ENCODE results near the gene SMIM8. TPM values are rescaled to one million over a fixed set of nuclear protein-coding genes. Genes with fewer than 3 reads are reported as not detected.

Gene SMIM8
- total RNA-seq, 1 donor from 2014 or later, result 17.7 TPM

- Histone ChIP-seq H3K4me3 (no peak overlapping the region), H3K4me1 (no peaks in the 10 kb centered on the region), H3K9me3 (replicated peaks) (peaks cover 6% of the 10 kb centered on the region), H3K27ac (replicated peaks) (no peak overlapping the region), H3K27me3 (ENCODE audit: low read depth) (no peaks in the 10 kb centered on the region), H3K36me3 (no peaks in the 10 kb centered on the region)
- no peak for DNase-seq
- no peak for TF ChIP-seq CTCF (IDR thresholded peaks at IDR 0.05; ENCODE audit: borderline replicate concordance)
- intact Hi-C loops (cut with micrococcal nuclease), result no loop called here
Measured at GRCh38 chr6:87375315-87375714, 52.9 kb downstream of the SMIM8 start.

- H3K9me3 ChIP-seq (replicated peaks), result peaks cover 6% of the 10 kb centered on the region
- intact Hi-C loops (cut with micrococcal nuclease), result no loop called here
- H3K4me1 ChIP-seq, result no peaks in the 10 kb centered on the region
- no peak overlapping the region for H3K4me3 ChIP-seq
- no peak overlapping the region for H3K27ac ChIP-seq (replicated peaks)
- no peaks in the 10 kb centered on the region for H3K27me3 ChIP-seq (ENCODE audit: low read depth)
- no peak for DNase-seq
- H3K36me3 ChIP-seq, result no peaks in the 10 kb centered on the region
- no peak for TF ChIP-seq CTCF (IDR thresholded peaks at IDR 0.05; ENCODE audit: borderline replicate concordance)
Measured at GRCh38 chr6:87376643-87377042, 54.3 kb downstream of the SMIM8 start.

GRCh38 chr6:87378947-87379346, 56.6 kb downstream of the SMIM8 start:
- no peak for TF ChIP-seq CTCF (IDR thresholded peaks at IDR 0.05; ENCODE audit: borderline replicate concordance)
- no peak for DNase-seq
- intact Hi-C loops (cut with micrococcal nuclease), result no loop called here
- Histone ChIP-seq H3K4me1 (no peaks in the 10 kb centered on the region), H3K9me3 (replicated peaks) (no peaks in the 10 kb centered on the region), H3K27me3 (ENCODE audit: low read depth) (no peaks in the 10 kb centered on the region), H3K27ac (replicated peaks) (no peak overlapping the region), H3K36me3 (no peaks in the 10 kb centered on the region), H3K4me3 (no peak overlapping the region)

GRCh38 chr6:87382861-87383260, 60.5 kb downstream of the SMIM8 start:
- no peaks in the 10 kb centered on the region for H3K9me3 ChIP-seq (replicated peaks)
- intact Hi-C loops (cut with micrococcal nuclease), result no loop called here
- no peak for TF ChIP-seq CTCF (IDR thresholded peaks at IDR 0.05; ENCODE audit: borderline replicate concordance)

GRCh38 chr6:87384038-87384437, 61.6 kb downstream of the SMIM8 start:
- Histone ChIP-seq H3K4me3 (no peak overlapping the region), H3K4me1 (no peaks in the 10 kb centered on the region), H3K27me3 (ENCODE audit: low read depth) (no peaks in the 10 kb centered on the region), H3K9me3 (replicated peaks) (no peaks in the 10 kb centered on the region), H3K36me3 (no peaks in the 10 kb centered on the region), H3K27ac (replicated peaks) (no peak overlapping the region)
- intact Hi-C loops (cut with micrococcal nuclease), result no loop called here
- no peak for DNase-seq
- TF ChIP-seq CTCF (IDR thresholded peaks at IDR 0.05; ENCODE audit: borderline replicate concordance), result no peak

More at GRCh38 chr6:87382861-87383260, 60.5 kb downstream of the SMIM8 start:
- H3K4me1 ChIP-seq, result no peaks in the 10 kb centered on the region
- H3K36me3 ChIP-seq, result no peaks in the 10 kb centered on the region
- no peak overlapping the region for H3K4me3 ChIP-seq
- no peak overlapping the region for H3K27ac ChIP-seq (replicated peaks)
- no peaks in the 10 kb centered on the region for H3K27me3 ChIP-seq (ENCODE audit: low read depth)
- no peak for DNase-seq

- no peak for TF ChIP-seq CTCF (IDR thresholded peaks at IDR 0.05; ENCODE audit: borderline replicate concordance)
- intact Hi-C loops (cut with micrococcal nuclease), result no loop called here
- no peaks in the 10 kb centered on the region for H3K4me1 ChIP-seq
- no peaks in the 10 kb centered on the region for H3K9me3 ChIP-seq (replicated peaks)
- no peaks in the 10 kb centered on the region for H3K27me3 ChIP-seq (ENCODE audit: low read depth)
- H3K4me3 ChIP-seq, result no peak overlapping the region
- no peak overlapping the region for H3K27ac ChIP-seq (replicated peaks)
- no peaks in the 10 kb centered on the region for H3K36me3 ChIP-seq
- DNase-seq, result no peak
Measured at GRCh38 chr6:87384449-87384848, 62.1 kb downstream of the SMIM8 start.
